Posterior cingulate gyrus (tissue), 11 donors: ENCODE measurements around the gene TWNK.
"Not testable (repeated sequence)": the region's sequence is repeated elsewhere in the genome, so short reads cannot be mapped to it uniquely, and the experiment has no call there.

ENCODE experiments used
- DNase-seq, 10 donors: peaks; one replicate each; pipeline versions ENCODE4 v3.0.0 to v3.0.0-alpha.2; 2020 to 2021; ENCODE audit warnings: mixed read lengths in 3 of 10
- intact Hi-C: fragments of 100-400 bp; cut with DNase I; formaldehyde crosslinking; loops from one replicate; pipeline ENCODE4 v1.15.1; 2023

Gene TWNK

DNA sequence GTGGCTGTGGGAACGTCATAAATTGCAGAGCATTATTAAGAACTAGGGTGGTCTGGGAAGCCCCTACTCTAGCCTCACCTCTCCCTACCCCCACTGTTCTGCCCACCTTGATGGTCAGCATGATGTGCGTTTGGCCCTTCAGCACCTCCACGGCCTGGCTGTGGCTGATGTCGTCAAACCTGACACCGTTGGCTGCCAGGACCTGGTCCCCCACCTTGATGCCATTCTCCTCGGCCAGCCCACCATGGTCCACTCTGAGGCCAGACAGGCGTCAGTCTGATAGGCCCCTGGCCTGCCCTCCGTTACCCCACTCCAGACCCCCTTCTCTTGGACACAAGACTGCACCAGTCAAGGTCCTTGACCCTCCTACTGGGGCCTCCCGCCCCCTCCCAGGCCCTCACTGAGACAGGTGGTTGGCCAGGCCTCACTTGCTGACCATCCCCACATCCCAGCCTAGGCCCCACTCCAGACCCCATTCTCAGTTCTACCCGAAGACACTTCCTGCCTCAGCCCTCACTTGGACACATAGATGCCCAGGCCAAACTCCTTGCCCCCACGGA is 34.4 kb downstream of the TWNK start:
- intact Hi-C loops, result no loop called here
- peak in 1 of 10 donors; percentile 55 for DNase-seq

DNA sequence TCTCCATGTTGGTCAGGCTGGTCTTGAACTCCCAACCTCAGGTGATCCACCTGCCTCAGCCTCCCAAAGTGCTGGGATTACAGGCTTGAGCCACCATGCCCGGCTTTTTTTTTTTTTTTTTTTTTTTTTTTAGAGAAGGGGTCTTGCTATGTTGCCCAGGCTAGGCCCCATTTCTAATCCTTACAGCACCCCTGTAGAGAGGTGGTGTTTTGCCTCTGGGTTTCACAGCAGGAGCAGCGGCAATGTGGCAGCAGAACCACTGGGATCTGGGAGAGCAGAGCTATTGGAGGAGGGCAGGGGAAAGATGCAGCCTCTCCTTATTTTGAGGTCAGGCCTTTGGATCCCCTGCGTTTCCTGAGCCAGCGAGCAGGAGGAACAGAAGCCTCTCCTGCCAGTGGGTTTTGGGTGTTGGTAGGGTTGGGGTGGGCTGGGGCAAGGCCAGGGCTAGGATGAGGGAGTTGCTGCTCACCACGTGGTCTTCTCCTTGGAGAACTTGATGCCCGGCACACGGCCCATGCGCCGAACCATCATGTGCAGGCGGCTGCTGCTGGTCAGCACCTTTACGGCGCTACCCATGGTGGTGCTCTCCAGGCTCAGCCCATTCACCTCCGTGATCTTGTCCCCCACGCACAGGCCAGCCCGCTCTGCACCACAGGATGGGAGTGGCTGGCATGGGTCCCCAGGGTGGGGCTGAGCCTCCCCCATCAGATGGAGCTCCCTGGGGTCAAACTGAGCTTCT is 35.8 kb downstream of the TWNK start:
- intact Hi-C loops, result no loop called here
- peak in 1 of 10 donors; percentile 44 for DNase-seq

DNA sequence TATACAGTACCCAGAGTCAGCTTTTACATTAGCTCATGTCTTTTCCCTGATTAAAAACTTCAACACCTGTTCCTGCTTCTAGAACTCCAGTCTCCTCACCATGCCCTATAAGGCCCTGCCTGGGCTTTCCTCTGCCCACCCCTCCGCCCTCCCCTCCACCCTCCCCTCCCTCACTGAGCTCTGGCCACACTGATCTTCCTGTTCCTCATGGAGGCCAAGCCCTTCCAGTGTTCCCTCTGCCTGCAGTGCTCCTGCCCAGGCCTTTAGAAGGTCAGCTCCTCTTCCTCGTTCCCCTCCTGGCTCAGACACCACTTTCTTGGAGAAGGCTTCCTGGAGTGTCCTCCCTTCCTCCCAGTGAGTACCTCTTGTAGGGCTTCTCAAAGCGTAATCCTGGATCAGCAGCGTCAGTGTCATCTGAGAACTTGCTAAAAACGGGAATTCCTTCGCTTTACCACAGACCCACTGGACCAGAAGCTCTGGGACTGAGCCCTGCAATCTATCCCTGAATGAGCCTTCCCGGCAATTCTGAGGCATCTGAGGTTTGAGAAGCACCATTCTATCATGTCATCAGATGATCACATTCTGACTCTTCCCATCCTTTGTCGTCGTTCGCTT is 39.9 kb downstream of the TWNK start:
- peak in 1 of 10 donors; percentile 15 for DNase-seq
- intact Hi-C loops, result no loop called here

DNA sequence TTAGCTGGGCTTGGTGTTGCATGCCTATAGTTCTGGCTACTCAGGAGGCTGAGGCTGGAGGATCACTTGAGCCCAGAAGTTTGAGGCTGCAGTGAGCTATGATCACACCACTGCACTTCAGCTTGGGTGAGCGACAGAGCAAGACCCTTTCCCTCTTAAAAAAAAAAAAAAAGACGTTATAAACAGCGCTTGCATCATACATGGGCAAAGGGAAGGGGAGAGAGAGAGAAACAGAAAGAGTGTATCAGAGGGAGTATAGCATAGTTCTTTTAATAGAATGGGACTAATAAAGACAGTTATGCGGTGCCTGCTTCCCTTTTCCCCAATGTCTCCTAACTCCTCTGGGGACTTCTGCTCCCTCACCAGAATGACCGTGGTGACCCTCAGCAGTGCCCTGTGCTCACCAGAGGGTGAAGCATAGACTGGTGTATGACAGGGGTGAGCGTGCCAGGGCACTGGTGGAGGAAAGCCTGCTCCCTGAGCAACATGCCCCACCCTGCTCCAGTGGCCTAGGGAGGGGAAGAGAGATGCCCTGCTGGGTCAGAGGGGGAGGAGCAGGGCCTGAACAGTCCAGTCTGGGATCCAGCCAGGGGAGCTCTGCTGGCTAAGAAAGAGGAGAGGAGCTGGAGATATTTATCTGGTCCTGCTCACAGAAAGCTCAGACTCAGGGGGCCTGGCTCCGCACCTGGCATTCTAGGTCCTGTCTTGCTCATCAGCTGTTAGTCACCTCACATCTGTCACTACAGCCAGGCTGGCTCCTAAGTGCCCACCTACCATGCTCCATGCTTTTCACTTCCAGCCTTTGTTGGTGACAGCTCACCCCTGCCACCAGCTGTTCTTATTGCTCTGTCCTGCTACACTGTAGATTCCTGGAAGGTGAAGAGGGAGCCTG is 41.3 kb downstream of the TWNK start:
- peak in 1 of 10 donors; percentile 23 for DNase-seq

DNA sequence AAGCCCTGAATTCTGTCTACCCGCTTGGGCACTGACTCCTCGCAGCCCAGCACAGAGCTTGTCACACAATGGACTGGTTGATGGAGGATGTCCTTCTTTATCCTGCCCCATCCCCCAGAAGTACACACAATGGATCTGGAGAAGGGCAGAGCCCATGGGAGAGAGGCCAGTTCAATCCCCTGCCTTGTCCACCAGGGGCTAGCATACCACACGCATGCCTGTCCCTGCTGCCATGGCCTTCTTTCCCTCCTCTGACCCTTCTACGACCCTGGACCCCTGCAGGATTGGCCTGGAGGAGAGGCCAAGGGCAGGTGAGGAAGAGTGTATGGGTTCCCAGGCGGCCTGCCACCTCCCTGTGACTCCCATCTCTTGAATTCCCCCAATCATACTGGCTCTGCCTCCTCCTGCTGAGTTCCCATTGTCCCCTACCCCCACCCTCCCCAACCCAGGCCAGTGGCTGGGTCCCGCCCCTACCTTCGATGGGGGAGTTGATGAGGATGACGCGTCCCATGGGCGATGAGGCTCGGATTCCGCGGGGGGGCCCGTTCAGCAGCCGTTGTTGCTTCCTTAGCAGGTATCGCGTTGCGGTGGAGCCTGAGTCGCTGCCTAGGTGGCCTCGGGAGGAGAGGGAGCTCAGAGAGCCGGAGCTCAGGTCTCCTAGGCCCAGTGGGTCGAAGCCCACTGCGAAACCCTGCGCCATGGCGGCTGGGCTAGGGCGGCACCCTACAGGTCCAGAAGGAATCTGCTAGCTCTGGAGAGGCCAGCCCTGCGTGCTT is 42.4 kb downstream of the TWNK start:
- intact Hi-C loops, result no loop called here
- peak in 2 of 10 donors; percentile 83 to 85 for DNase-seq

More for the DNA sequence above, 41.3 kb downstream of the TWNK start:
- intact Hi-C loops, result no loop called here

DNA sequence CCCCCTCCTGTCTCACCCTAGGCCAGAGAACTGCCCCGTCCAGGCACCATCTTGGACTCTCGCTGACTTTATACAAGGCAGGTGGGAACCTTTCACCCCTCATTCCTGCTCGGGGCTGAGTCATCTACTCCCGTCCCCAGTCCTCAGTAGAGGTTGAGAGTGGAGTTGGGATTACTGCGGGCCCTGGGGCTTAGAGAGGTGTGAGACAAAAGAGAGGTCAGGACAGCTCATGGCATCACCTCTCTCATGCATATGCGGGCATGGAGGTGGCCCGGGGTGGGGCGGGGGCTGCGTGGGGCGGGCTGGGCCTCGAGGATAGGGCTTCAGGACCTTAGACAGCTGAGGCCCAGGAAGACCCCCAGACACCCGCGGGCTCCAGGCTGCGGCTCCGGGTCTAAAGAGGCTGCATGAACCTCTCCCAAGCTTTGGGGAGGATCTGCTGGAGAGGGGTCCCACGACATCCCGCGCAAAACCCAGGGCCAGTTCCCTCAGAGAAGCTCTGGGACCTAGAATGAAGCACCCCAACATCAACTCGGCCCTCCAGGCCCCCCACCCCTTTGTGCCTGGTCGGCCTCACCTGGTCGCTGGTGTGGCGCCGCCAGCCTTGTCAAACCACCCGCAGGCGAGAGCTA is 43.3 kb downstream of the TWNK start:
- intact Hi-C loops, result no loop called here
- peak in 1 of 10 donors; percentile 82 for DNase-seq

DNA sequence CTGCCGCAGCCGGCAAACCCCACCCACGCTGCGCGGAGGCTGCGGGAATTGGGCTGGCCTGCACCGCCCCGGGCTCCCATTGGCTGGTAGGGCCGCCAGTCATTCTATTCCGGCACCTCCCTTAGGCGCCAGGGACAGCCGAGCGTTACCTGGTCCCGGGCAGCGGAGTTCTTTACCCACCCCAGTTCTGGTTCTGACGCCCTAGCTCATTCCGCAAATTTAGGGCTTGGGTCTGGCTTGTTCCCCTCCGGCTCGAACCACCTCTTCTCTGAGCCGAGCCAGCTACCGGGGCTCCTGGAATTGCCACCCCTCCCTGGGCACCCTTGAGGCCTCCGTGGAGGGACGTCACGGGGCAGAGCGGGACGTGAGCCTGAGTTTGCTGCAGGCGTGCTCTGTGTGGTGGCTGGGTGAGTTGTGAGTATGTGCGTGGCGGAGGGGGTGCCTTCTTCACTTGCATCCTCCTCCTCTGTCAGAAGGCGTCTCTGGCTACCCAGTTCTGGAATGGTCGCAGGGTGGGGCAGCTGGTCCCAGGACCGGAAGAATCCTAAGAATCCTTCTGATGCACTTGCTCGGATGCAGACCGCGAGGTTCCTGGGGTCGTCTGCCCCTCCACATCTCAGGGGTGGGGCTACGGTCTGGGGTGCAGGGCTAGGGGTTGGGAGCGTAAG is 43.9 kb downstream of the TWNK start, which contains the start of the genes PDZD7 and SFXN3:
Gene PDZD7 (minus strand): TSS at position 2 of the 668 bp plus-strand sequence. CDS start 910 bp downstream, outside the sequence.
Gene SFXN3 (plus strand): TSS at position 107 of the 668 bp plus-strand sequence. CDS start 3,461 bp downstream, outside the sequence.
- DNase-seq, result peak; percentile 96 to 100 (median 98)
- intact Hi-C loops, result no loop called here

DNA sequence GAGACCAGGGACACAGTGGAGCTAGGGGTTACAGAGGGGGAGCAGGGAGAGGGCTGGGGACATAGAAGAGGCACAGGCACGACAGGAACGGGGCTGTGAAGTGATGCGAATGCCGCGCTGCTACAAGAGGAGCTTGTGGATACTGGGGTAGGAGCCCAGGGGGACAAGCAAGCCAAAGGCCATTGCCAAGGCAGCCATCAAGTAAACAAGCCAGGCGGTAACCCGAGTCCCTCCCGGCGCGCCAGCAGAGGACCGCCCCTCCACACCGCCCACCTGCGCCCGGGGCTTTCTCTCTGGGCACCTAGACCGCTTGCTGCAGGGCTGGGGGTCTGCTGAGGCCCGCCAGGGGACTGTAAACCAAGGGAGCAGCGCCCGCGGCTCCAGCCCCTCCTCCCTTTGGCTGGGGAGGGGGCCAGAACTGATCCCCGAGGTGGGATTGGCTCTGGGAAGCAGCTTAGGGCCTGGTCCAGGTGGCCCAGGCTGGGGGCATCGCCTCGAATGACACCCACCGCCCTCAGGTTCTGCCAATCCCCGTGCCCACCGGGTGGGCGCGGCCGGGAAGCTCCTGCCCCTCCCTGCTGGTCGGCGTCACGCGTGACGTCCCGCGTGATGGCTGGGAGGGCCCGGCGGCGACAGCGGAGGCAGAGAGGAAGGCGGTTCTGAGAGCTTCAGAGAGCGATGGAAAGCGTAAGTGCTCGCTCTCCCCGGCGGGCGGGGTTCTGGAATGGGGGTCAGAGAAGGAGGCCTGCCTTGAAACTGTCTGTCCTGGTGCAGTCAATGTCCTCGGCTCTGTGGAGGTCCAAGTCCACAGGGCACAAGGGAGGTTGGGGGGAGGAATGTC is 44.7 kb downstream of the TWNK start:
- peak; percentile 81 to 97 (median 90) for DNase-seq
- intact Hi-C loops, result no loop called here

DNA sequence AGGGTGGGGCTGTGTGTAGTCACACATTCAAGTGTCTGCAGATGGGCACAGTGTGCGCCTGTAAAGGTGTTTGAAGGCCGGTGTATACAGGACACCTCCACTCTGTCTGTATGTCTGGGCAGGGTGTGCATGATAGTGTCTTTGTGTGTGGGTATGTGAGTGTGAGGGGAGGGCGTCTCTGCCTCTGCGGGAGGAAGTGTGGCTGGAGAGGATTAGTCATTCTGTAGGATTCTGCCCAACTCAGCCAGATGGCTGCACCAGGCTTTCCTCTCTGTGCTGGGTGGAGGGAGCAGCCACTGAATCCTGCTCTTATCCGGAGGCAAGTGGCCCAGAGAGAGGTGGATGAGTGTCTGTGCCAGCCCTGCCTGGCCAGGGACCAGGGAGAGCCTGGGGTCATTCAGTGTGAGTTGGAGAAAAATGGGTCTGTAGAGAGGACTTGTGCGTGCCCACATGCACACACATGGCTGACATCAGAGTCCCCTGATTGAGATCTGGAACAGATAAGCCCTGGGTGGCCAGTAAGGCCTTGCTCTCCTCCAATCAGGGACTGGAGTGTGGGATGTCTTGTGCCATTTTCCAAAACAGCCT is 45.4 kb downstream of the TWNK start:
- intact Hi-C loops, result no loop called here
- DNase-seq, result peak; percentile 53 to 96 (median 66)

DNA sequence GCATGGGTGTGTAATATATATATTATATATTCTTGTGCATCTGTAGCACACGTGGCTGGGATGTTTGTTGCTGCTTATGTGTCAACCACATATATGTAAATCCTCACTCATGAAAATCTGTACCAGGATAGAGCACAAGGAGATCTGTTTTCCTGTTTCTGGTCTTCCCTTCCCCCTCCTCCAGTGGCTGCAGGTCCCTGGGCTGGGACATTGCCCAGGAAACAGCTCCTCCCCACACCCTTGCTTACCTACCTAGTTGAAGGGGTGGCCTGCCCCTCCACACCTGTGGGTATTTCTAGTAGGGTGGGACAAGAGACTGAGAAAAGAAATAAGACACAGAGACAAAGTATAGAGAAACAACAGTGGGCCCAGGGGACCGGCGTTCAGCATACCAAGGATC is 45.9 kb downstream of the TWNK start:
- DNase-seq, result peak in 1 of 10 donors; percentile 24
- intact Hi-C loops, result no loop called here

DNA sequence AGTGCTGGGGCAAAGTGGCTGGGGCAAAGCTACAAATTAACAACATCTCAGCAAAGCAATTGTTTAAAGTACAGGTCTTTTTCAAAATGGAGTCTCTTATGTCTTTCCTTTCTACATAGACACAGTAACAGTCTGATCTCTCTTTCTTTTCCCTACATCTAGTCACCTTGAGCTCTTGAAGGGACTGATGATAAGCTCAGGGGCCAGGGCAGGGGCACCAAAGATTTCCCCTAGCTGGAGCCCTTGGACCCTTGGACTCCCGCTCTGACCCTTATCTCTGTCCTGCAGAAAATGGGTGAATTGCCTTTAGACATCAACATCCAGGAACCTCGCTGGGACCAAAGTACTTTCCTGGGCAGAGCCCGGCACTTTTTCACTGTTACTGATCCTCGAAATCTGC is 47.1 kb downstream of the TWNK start:
- intact Hi-C loops, result not testable (repeated sequence)
- DNase-seq, result peak in 2 of 10 donors; percentile 21 to 34

DNA sequence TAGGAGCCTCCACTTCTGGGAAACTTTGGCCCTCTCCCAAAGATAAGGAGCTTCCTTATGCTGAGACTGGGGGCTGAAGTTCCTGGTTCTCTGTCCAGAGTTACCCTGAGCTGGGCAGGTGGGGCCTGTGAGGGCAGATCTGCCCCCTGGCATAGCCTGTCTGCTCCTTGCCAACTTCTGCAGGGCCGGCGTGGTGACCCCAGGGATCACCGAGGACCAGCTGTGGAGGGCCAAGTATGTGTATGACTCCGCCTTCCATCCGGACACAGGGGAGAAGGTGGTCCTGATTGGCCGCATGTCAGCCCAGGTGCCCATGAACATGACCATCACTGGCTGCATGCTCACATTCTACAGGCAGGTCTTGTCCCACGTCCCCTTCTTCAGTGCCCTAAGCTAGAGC is 48.0 kb downstream of the TWNK start:
- peak in 2 of 10 donors; percentile 51 to 77 for DNase-seq
- intact Hi-C loops, result no loop called here

DNA sequence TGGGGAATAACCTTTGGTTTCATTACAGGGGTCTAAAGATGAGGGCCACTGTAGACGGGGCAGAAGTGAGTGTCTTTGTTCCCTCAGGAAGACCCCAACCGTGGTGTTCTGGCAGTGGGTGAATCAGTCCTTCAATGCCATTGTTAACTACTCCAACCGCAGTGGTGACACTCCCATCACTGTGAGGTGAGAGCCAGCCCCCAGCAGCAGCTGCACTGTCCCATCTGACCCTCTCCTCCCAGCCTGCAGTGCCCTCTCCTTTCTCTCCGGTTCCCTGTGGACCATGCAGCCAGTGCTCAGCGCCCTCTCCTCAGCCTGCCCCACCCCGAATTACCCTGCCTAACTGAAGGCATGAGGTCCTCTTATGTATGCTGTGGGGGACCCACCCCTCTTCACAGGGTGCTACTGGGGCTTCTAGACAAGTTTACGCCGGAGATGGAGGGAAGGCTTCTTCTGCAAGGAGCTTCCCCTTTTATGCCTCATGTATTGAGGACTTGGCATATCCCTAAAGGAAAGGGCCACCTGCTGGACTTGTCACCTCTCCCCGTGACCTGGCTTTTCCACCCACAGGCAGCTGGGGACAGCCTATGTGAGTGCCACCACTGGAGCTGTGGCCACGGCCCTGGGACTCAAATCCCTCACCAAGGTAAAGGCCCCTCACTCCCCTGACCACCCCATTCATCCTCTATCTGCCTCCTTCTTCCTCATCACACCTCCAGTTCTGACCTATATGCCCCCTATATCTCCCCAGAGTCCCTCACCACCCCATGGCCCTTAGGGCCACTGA is 48.8 kb downstream of the TWNK start:
- intact Hi-C loops, result no loop called here
- DNase-seq, result peak in 2 of 10 donors; percentile 46 to 67

DNA sequence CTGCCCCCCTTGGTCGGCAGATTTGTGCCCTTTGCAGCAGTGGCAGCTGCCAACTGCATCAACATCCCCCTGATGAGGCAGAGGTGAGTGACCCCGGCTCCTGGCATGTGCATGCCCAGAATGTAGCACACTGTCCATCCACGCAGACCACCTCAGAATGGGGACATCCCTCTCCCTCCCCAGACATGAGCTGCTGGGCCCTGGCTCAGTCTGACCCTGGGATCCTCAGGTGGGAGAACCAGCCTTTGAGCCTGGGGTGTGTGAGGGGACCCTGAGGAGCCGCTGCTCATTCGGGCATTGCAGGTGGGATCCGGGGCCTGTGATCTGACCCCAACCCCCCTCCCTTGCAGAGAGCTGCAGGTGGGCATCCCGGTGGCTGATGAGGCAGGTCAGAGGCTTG is 49.4 kb downstream of the TWNK start:
- intact Hi-C loops, result no loop called here
- DNase-seq, result peak in 1 of 10 donors; percentile 55

DNA sequence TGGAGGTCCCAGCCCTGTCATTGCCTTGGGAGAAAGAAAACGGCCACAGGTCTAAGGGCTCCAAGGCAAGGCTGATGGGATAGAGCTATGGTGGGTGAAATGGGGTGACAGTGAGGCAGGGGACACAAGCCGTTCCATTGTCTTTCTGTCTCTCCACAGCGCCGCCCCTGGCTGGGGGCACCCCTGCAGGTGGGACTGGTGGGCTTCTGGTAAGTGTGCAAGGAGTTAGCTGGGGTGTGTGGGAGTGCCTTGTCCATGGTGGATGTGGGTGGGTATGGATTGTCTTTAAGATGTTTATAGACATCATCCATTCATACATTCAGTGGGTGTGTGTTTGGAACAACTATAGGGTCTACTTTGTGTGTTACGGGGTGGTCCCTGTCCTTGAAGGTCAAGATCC is 51.1 kb downstream of the TWNK start:
- DNase-seq, result peak in 2 of 10 donors; percentile 20 to 38
- intact Hi-C loops, result no loop called here

DNA sequence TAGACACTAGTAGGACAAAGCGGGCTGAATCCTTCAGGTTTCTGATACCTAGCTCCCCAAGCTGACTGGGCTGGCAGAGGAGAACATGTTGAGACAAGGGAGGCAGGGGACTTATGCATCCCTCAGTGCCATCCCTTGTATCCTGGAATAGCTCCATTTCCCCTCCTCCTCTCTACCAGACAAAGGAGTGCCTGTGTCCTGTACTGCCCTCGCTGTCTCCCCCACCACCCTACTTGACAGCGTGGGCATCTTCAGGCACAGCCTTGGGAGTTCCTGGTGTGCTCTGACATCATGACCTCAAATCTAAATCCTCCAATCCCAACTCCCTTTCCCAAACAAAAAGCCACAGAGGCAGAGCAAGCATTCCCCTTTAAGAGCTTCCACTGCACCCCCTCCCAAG is 52.7 kb downstream of the TWNK start:
- intact Hi-C loops, result loop anchor here (2.0 kb wide), 1 partner anchor 21 kb away; the partner anchor contains the start of gene KAZALD1
- DNase-seq, result peak in 2 of 10 donors; percentile 16 to 45
